ENCODE measurements around the gene TMEM256.

The TMEM256 gene

GRCh38 chr17:7419819-7420610 is 16.1 kb upstream of the TMEM256 start, which contains the start of gene SPEM1:
SPEM1 (plus strand) TSS chr17:7420324; CDS start chr17:7420385, 61 bp downstream.
- H3K9ac ChIP-seq (ENCODE audit: low read length in 5 of 5), result no peak within 1 kb of the TSS
- no peak within 1 kb of the TSS for H3K27ac ChIP-seq (ENCODE audit: low read depth, low read length)
- peaks cover 0 to 16% (median 7%) of the 10 kb centered on the region in 5 donors for H3K27me3 ChIP-seq (ENCODE audit: control insufficient read depth in 5 of 5, insufficient read depth in 4 of 5, low read length in 5 of 5)
- H3K4me3 ChIP-seq (ENCODE audit: low read depth in 1 of 5, low read length in 5 of 5), result no peak within 1 kb of the TSS
- H3K9me3 ChIP-seq (ENCODE audit: control insufficient read depth in 5 of 5, low read length in 5 of 5), result no peaks in the 10 kb centered on the region
- peaks cover 0 to 15% (median 8%) of the 10 kb centered on the region in 5 donors for H3K36me3 ChIP-seq (ENCODE audit: control insufficient read depth in 5 of 5, insufficient read depth in 5 of 5, low read length in 5 of 5)
- H3K4me1 ChIP-seq (ENCODE audit: control insufficient read depth in 5 of 5, insufficient read depth in 5 of 5, low read length in 5 of 5), result peaks cover 0 to 4% (median 0%) of the 10 kb centered on the region in 5 donors

- Histone ChIP-seq H3K27ac (ENCODE audit: low read depth, low read length) (no peak overlapping the region), H3K9me3 (ENCODE audit: control insufficient read depth in 5 of 5, low read length in 5 of 5) (no peaks in the 10 kb centered on the region), H3K36me3 (ENCODE audit: control insufficient read depth in 5 of 5, insufficient read depth in 5 of 5, low read length in 5 of 5) (peaks cover 0 to 19% (median 8%) of the 10 kb centered on the region in 5 donors), H3K4me3 (ENCODE audit: low read depth in 1 of 5, low read length in 5 of 5) (no peak overlapping the region), H3K27me3 (ENCODE audit: control insufficient read depth in 5 of 5, insufficient read depth in 4 of 5, low read length in 5 of 5) (peaks cover 0 to 16% (median 5%) of the 10 kb centered on the region in 5 donors), H3K4me1 (ENCODE audit: control insufficient read depth in 5 of 5, insufficient read depth in 5 of 5, low read length in 5 of 5) (peaks cover 0 to 4% (median 0%) of the 10 kb centered on the region in 5 donors), H3K9ac (ENCODE audit: low read length in 5 of 5) (no peak overlapping the region)
Measured at GRCh38 chr17:7418472-7419152, 14.7 kb upstream of the TMEM256 start.

- no peaks in the 10 kb centered on the region for H3K9me3 ChIP-seq (ENCODE audit: control insufficient read depth in 5 of 5, low read length in 5 of 5)
- no peak overlapping the region for H3K4me3 ChIP-seq (ENCODE audit: low read depth in 1 of 5, low read length in 5 of 5)
- peaks cover 0 to 4% (median 0%) of the 10 kb centered on the region in 5 donors for H3K4me1 ChIP-seq (ENCODE audit: control insufficient read depth in 5 of 5, insufficient read depth in 5 of 5, low read length in 5 of 5)
- peaks cover 0 to 19% (median 8%) of the 10 kb centered on the region in 5 donors for H3K36me3 ChIP-seq (ENCODE audit: control insufficient read depth in 5 of 5, insufficient read depth in 5 of 5, low read length in 5 of 5)
- H3K9ac ChIP-seq (ENCODE audit: low read length in 5 of 5), result no peak overlapping the region
- H3K27me3 ChIP-seq (ENCODE audit: control insufficient read depth in 5 of 5, insufficient read depth in 4 of 5, low read length in 5 of 5), result peaks cover 0 to 16% (median 5%) of the 10 kb centered on the region in 5 donors
- no peak overlapping the region for H3K27ac ChIP-seq (ENCODE audit: low read depth, low read length)
Measured at GRCh38 chr17:7417056-7417655, 13.3 kb upstream of the TMEM256 start.

- Histone ChIP-seq H3K36me3 (ENCODE audit: control insufficient read depth in 5 of 5, insufficient read depth in 5 of 5, low read length in 5 of 5) (peaks cover 0 to 19% (median 8%) of the 10 kb centered on the region in 5 donors), H3K9me3 (ENCODE audit: control insufficient read depth in 5 of 5, low read length in 5 of 5) (no peaks in the 10 kb centered on the region), H3K27me3 (ENCODE audit: control insufficient read depth in 5 of 5, insufficient read depth in 4 of 5, low read length in 5 of 5) (peaks cover 0 to 16% (median 5%) of the 10 kb centered on the region in 5 donors), H3K4me3 (ENCODE audit: low read depth in 1 of 5, low read length in 5 of 5) (no peak overlapping the region), H3K9ac (ENCODE audit: low read length in 5 of 5) (no peak overlapping the region), H3K27ac (ENCODE audit: low read depth, low read length) (no peak overlapping the region), H3K4me1 (ENCODE audit: control insufficient read depth in 5 of 5, insufficient read depth in 5 of 5, low read length in 5 of 5) (peaks cover 0 to 4% (median 0%) of the 10 kb centered on the region in 5 donors)
Measured at GRCh38 chr17:7416323-7416722, 12.4 kb upstream of the TMEM256 start.

GRCh38 chr17:7415784-7416183 is 11.9 kb upstream of the TMEM256 start:
- no peak overlapping the region for H3K9ac ChIP-seq (ENCODE audit: low read length in 5 of 5)
- peaks cover 0 to 4% (median 0%) of the 10 kb centered on the region in 5 donors for H3K4me1 ChIP-seq (ENCODE audit: control insufficient read depth in 5 of 5, insufficient read depth in 5 of 5, low read length in 5 of 5)
- no peak overlapping the region for H3K4me3 ChIP-seq (ENCODE audit: low read depth in 1 of 5, low read length in 5 of 5)

GRCh38 chr17:7414837-7415236 is 10.9 kb upstream of the TMEM256 start:
- Histone ChIP-seq H3K4me3 (ENCODE audit: low read depth in 1 of 5, low read length in 5 of 5) (no peak overlapping the region), H3K9ac (ENCODE audit: low read length in 5 of 5) (no peak overlapping the region), H3K27ac (ENCODE audit: low read depth, low read length) (no peak overlapping the region), H3K27me3 (ENCODE audit: control insufficient read depth in 5 of 5, insufficient read depth in 4 of 5, low read length in 5 of 5) (peaks cover 0 to 15% (median 3%) of the 10 kb centered on the region in 5 donors), H3K9me3 (ENCODE audit: control insufficient read depth in 5 of 5, low read length in 5 of 5) (no peaks in the 10 kb centered on the region), H3K36me3 (ENCODE audit: control insufficient read depth in 5 of 5, insufficient read depth in 5 of 5, low read length in 5 of 5) (peaks cover 0 to 23% (median 11%) of the 10 kb centered on the region in 5 donors), H3K4me1 (ENCODE audit: control insufficient read depth in 5 of 5, insufficient read depth in 5 of 5, low read length in 5 of 5) (peaks cover 0 to 4% (median 0%) of the 10 kb centered on the region in 5 donors)

More at GRCh38 chr17:7415784-7416183, 11.9 kb upstream of the TMEM256 start:
- Histone ChIP-seq H3K9me3 (ENCODE audit: control insufficient read depth in 5 of 5, low read length in 5 of 5) (no peaks in the 10 kb centered on the region), H3K36me3 (ENCODE audit: control insufficient read depth in 5 of 5, insufficient read depth in 5 of 5, low read length in 5 of 5) (peaks cover 0 to 19% (median 8%) of the 10 kb centered on the region in 5 donors), H3K27ac (ENCODE audit: low read depth, low read length) (no peak overlapping the region), H3K27me3 (ENCODE audit: control insufficient read depth in 5 of 5, insufficient read depth in 4 of 5, low read length in 5 of 5) (peaks cover 0 to 16% (median 5%) of the 10 kb centered on the region in 5 donors)

GRCh38 chr17:7413346-7413985 is 9.6 kb upstream of the TMEM256 start:
- H3K4me1 ChIP-seq (ENCODE audit: control insufficient read depth in 5 of 5, insufficient read depth in 5 of 5, low read length in 5 of 5), result peaks cover 0 to 4% (median 0%) of the 10 kb centered on the region in 5 donors
- H3K9me3 ChIP-seq (ENCODE audit: control insufficient read depth in 5 of 5, low read length in 5 of 5), result no peaks in the 10 kb centered on the region
- H3K9ac ChIP-seq (ENCODE audit: low read length in 5 of 5), result peak overlapping the region in 1 of 5 donors; percentile 22
- H3K27me3 ChIP-seq (ENCODE audit: control insufficient read depth in 5 of 5, insufficient read depth in 4 of 5, low read length in 5 of 5), result peaks cover 0 to 4% (median 0%) of the 10 kb centered on the region in 5 donors
- H3K36me3 ChIP-seq (ENCODE audit: control insufficient read depth in 5 of 5, insufficient read depth in 5 of 5, low read length in 5 of 5), result peaks cover 0 to 37% (median 24%) of the 10 kb centered on the region in 5 donors
- H3K4me3 ChIP-seq (ENCODE audit: low read depth in 1 of 5, low read length in 5 of 5), result no peak overlapping the region
- no peak overlapping the region for H3K27ac ChIP-seq (ENCODE audit: low read depth, low read length)

- Histone ChIP-seq H3K9me3 (ENCODE audit: control insufficient read depth in 5 of 5, low read length in 5 of 5) (no peaks in the 10 kb centered on the region), H3K9ac (ENCODE audit: low read length in 5 of 5) (no peak overlapping the region), H3K36me3 (ENCODE audit: control insufficient read depth in 5 of 5, insufficient read depth in 5 of 5, low read length in 5 of 5) (peaks cover 0 to 30% (median 17%) of the 10 kb centered on the region in 5 donors), H3K27ac (ENCODE audit: low read depth, low read length) (no peak overlapping the region), H3K27me3 (ENCODE audit: control insufficient read depth in 5 of 5, insufficient read depth in 4 of 5, low read length in 5 of 5) (no peaks in the 10 kb centered on the region), H3K4me3 (ENCODE audit: low read depth in 1 of 5, low read length in 5 of 5) (no peak overlapping the region), H3K4me1 (ENCODE audit: control insufficient read depth in 5 of 5, insufficient read depth in 5 of 5, low read length in 5 of 5) (no peaks in the 10 kb centered on the region)
Measured at GRCh38 chr17:7411427-7411750, 7.5 kb upstream of the TMEM256 start.

- H3K27ac ChIP-seq (ENCODE audit: low read depth, low read length), result no peak overlapping the region
- H3K27me3 ChIP-seq (ENCODE audit: control insufficient read depth in 5 of 5, insufficient read depth in 4 of 5, low read length in 5 of 5), result no peaks in the 10 kb centered on the region
Measured at GRCh38 chr17:7410634-7411426, 6.9 kb upstream of the TMEM256 start.

More at GRCh38 chr17:7410634-7411426, 6.9 kb upstream of the TMEM256 start:
- Histone ChIP-seq H3K36me3 (ENCODE audit: control insufficient read depth in 5 of 5, insufficient read depth in 5 of 5, low read length in 5 of 5) (peaks cover 0 to 29% (median 17%) of the 10 kb centered on the region in 5 donors), H3K9ac (ENCODE audit: low read length in 5 of 5) (no peak overlapping the region), H3K4me3 (ENCODE audit: low read depth in 1 of 5, low read length in 5 of 5) (no peak overlapping the region), H3K4me1 (ENCODE audit: control insufficient read depth in 5 of 5, insufficient read depth in 5 of 5, low read length in 5 of 5) (peaks cover 0 to 5% (median 0%) of the 10 kb centered on the region in 5 donors), H3K9me3 (ENCODE audit: control insufficient read depth in 5 of 5, low read length in 5 of 5) (no peaks in the 10 kb centered on the region)

Data from subcutaneous abdominal adipose tissue (tissue), 5 donors.